H7 (cell line): ENCODE data around the gene AFF2. TPM values are rescaled to one million over a fixed set of nuclear protein-coding genes. Genes with fewer than 3 reads are reported as not detected.

Experiments used
- DNase-seq: peaks from one replicate; pipeline ENCODE4 v3.0.0; 2012
- H3K27me3 ChIP-seq: 2 replicates; pipeline ENCODE4 v1.6.0; 2011; ENCODE audit warnings: mild to moderate bottlenecking, low read length; ENCODE audit not compliant: control insufficient read depth, insufficient read depth
- H3K36me3 ChIP-seq: replicated peaks from 2 replicates; pipeline ENCODE4 v1.5.1; 2011; ENCODE audit warnings: low read length; ENCODE audit not compliant: control insufficient read depth, insufficient read depth
- H3K4me3 ChIP-seq: 2 replicates; pipeline ENCODE4 v1.5.1; 2011; ENCODE audit warnings: low read depth, mild to moderate bottlenecking, control low read depth, low read length, moderate library complexity; ENCODE audit not compliant: insufficient read depth
- total RNA-seq: library from RNA; depleted of rRNA; stranded (reverse); fragments of >200 nt; shearing (Covaris generic); gene quantifications from 2 replicates; pipeline ENCODE4 v1.2.3, GENCODE V29; 2014

AFF2 gene
- total RNA-seq, 1 experiment from 2014 or later: 14.6 TPM

- H3K27me3 ChIP-seq: no peaks in the 10 kb centered on the region
- no peaks in the 10 kb centered on the region for H3K36me3 ChIP-seq
- no peak for DNase-seq
- H3K4me3 ChIP-seq: no peak overlapping the region
Observed at GRCh38 chrX:148513661-148514060, 13.2 kb downstream of the AFF2 start.

DNA sequence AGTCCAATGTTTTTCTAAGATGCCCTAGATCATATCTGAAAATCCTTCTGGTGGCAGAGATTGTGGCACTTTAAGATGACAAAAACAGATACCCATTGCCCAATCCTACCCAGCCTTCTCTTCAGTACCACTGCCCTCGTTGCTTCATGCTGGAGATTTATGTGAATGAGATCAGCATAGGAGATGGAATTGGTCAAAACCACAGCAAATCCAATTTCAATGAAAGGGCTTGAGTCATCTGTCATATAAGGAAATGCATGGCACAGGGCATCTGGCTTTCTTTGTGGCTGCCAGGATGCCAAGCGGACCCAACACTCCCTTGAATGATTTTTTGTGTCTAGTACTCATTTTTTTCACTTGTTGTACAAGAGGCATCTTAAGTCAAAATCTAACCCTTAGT is 16.8 kb downstream of the AFF2 start:
- Histone ChIP-seq H3K27me3 (no peaks in the 10 kb centered on the region), H3K4me3 (no peak overlapping the region), H3K36me3 (no peaks in the 10 kb centered on the region)
- no peak for DNase-seq

GRCh38 chrX:148522006-148522405 is 21.6 kb downstream of the AFF2 start:
- no peaks in the 10 kb centered on the region for H3K36me3 ChIP-seq
- no peak overlapping the region for H3K4me3 ChIP-seq
- no peaks in the 10 kb centered on the region for H3K27me3 ChIP-seq
- DNase-seq: no peak

- no peak for DNase-seq
- H3K27me3 ChIP-seq: no peaks in the 10 kb centered on the region
- H3K4me3 ChIP-seq: no peak overlapping the region
- no peaks in the 10 kb centered on the region for H3K36me3 ChIP-seq
Observed at GRCh38 chrX:148523303-148524080, 23.1 kb downstream of the AFF2 start.

- Histone ChIP-seq H3K27me3 (no peaks in the 10 kb centered on the region), H3K36me3 (no peaks in the 10 kb centered on the region), H3K4me3 (no peak overlapping the region)
- DNase-seq: no peak
Observed at GRCh38 chrX:148530464-148531077, 30.2 kb downstream of the AFF2 start.

DNA sequence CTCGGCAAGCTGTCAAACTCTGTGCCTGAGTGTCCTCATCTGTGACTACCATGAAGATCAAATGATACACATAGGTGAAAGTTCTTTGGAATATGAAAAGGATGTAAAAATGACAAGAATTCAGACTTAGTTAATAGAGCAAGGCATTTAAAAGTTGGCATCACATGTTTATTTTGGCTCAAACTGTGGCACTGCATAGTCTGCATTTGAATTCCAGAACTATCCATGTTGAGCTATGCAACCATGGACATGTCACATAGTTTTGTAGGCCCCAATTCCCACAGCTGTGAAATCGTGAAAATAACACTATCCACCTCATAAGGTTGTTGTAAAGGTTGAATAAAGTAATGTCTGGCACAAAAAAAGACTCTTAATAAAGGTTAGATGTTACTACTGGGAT is 33.9 kb downstream of the AFF2 start:
- Histone ChIP-seq H3K4me3 (no peak overlapping the region), H3K27me3 (no peaks in the 10 kb centered on the region), H3K36me3 (no peaks in the 10 kb centered on the region)
- DNase-seq: no peak

GRCh38 chrX:148535639-148536038 is 35.2 kb downstream of the AFF2 start:
- DNase-seq: no peak
- no peak overlapping the region for H3K4me3 ChIP-seq
- no peaks in the 10 kb centered on the region for H3K27me3 ChIP-seq
- no peaks in the 10 kb centered on the region for H3K36me3 ChIP-seq

GRCh38 chrX:148536961-148537360 is 36.5 kb downstream of the AFF2 start:
- Histone ChIP-seq H3K36me3 (no peaks in the 10 kb centered on the region), H3K27me3 (no peaks in the 10 kb centered on the region), H3K4me3 (no peak overlapping the region)
- DNase-seq: no peak

DNA sequence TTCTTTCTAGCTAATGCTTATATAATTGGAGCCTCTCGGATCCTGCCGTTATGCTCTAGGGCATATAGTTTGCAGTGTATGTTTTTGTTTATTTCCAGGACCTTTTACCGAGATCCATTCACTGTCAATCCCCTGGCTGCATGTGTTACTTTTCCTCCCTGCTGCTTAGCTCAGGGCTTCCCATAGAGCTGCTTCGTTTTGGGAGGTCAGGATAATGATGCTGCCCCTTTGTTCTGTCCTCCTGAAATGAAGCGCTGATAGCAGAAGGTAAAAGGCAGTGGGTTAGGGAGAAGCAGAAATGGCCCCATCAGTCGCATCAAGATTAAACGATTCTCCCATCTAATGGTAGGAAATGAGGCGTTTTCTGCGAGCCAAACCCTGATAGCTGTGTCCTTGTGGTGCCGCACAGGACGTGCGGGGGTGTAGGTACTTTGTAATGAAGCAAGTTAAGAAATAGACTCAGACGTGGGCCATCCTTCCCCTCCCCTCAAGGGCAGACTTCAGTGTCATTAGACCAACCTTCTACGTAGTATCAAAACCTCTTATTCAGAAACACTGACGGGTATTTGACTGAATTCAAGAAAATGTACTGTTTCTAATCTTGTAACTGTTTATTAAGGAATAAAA is 37.3 kb downstream of the AFF2 start:
- DNase-seq: no peak
- Histone ChIP-seq H3K27me3 (no peaks in the 10 kb centered on the region), H3K4me3 (no peak overlapping the region), H3K36me3 (no peaks in the 10 kb centered on the region)

- DNase-seq: no peak
- Histone ChIP-seq H3K36me3 (no peaks in the 10 kb centered on the region), H3K27me3 (no peaks in the 10 kb centered on the region), H3K4me3 (no peak overlapping the region)
Observed at GRCh38 chrX:148538582-148538981, 38.2 kb downstream of the AFF2 start.

DNA sequence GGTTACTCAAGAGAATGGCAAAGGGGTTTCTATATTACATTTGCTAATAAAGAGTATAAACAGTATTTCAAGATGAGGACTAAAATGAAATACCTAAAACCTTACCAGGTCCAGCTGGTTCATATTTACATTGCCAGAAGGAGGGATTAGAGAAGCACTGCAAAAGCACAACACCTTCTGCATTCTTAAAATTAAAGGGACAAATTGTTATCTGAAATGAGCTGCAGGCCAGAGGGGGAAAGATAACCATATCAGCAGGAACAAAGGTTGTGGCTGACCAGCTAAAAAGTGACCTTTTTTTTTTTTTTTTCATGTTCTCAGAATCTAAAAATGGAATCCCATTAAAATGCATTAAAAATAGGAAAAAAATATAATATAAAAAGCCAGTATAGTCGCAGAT is 39.7 kb downstream of the AFF2 start:
- Histone ChIP-seq H3K36me3 (no peaks in the 10 kb centered on the region), H3K27me3 (no peaks in the 10 kb centered on the region), H3K4me3 (no peak overlapping the region)
- no peak for DNase-seq

GRCh38 chrX:148540671-148541583 is 40.5 kb downstream of the AFF2 start:
- Histone ChIP-seq H3K27me3 (no peaks in the 10 kb centered on the region), H3K4me3 (no peak overlapping the region), H3K36me3 (no peaks in the 10 kb centered on the region)
- DNase-seq: no peak

- no peak for DNase-seq
- H3K27me3 ChIP-seq: no peaks in the 10 kb centered on the region
- H3K36me3 ChIP-seq: no peaks in the 10 kb centered on the region
- no peak overlapping the region for H3K4me3 ChIP-seq
Observed at GRCh38 chrX:148541584-148541940, 41.1 kb downstream of the AFF2 start.

DNA sequence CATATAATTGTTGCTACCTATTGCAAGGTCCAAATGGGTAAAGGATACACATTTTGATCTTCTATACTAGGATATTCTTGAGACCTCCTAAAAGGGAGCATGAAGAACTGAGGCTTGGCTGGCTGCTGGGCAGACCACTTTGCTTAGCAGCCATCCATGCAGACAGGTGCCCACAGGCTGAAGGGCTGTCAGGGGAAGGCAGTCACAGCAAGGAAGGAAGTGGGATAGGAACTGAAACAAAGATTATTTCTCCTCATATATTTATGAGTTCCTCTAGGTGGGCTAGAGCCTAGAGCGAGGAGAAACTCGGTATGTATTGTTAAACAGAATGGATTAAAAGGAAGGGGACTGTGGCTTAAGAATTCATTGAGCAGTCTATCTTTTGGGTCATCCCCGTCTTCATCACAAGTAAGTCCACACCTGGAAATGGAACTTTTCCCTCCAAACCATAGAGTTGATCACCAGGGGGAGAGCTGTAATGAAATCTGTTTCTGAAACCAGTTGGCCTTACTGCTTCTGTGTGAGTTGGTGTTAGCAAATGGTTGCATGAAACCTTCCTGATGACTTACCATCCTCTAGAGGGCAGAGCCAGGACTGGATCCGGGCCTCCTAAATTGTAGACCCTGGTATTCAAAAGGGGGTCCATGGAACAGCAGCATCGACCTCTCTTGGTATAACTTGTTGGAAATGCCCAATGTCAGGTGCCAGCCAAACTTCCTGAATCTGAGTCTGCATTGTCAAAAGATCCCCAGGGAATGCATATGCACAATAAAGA is 42.3 kb downstream of the AFF2 start:
- Histone ChIP-seq H3K27me3 (no peaks in the 10 kb centered on the region), H3K36me3 (no peaks in the 10 kb centered on the region), H3K4me3 (no peak overlapping the region)
- DNase-seq: no peak
